Measurements from ENCODE around the gene CD28.
A peak's percentile ranks its signal among the peaks of the same experiment; 100 is the strongest.

The CD28 gene

GRCh38 chr2:203685081-203685621 is 21.3 kb upstream of the CD28 start:
- no peak overlapping the region for H3K4me3 ChIP-seq (ENCODE audit: low read length)
- no peak for TF ChIP-seq CTCF (conservative IDR thresholded peaks at IDR 0.05; ENCODE audit: low read length)
- peak; percentile 99 for DNase-seq (ENCODE audit: low read depth)

- peak; percentile 13 for DNase-seq (ENCODE audit: low read depth)
- TF ChIP-seq CTCF (conservative IDR thresholded peaks at IDR 0.05; ENCODE audit: low read length): no peak
These were observed 20.5 kb upstream of the CD28 start for GRCh38 chr2:203685789-203686420.

GRCh38 chr2:203687165-203687564 is 19.3 kb upstream of the CD28 start:
- TF ChIP-seq CTCF (conservative IDR thresholded peaks at IDR 0.05; ENCODE audit: low read length): no peak
- no peak overlapping the region for H3K4me3 ChIP-seq (ENCODE audit: low read length)

More at GRCh38 chr2:203685789-203686420, 20.5 kb upstream of the CD28 start:
- H3K4me3 ChIP-seq (ENCODE audit: low read length): no peak overlapping the region

GRCh38 chr2:203688798-203689197 is 17.6 kb upstream of the CD28 start:
- peak; percentile 94 for DNase-seq (ENCODE audit: low read depth)
- no peak overlapping the region for H3K4me3 ChIP-seq (ENCODE audit: low read length)
- no peak for TF ChIP-seq CTCF (conservative IDR thresholded peaks at IDR 0.05; ENCODE audit: low read length)

More at GRCh38 chr2:203687165-203687564, 19.3 kb upstream of the CD28 start:
- no peak for DNase-seq (ENCODE audit: low read depth)

GRCh38 chr2:203689426-203690116 is 16.9 kb upstream of the CD28 start:
- TF ChIP-seq CTCF (conservative IDR thresholded peaks at IDR 0.05; ENCODE audit: low read length): no peak
- no peak for DNase-seq (ENCODE audit: low read depth)
- no peak overlapping the region for H3K4me3 ChIP-seq (ENCODE audit: low read length)

GRCh38 chr2:203690117-203690431 is 16.4 kb upstream of the CD28 start:
- no peak overlapping the region for H3K4me3 ChIP-seq (ENCODE audit: low read length)
- no peak for DNase-seq (ENCODE audit: low read depth)
- TF ChIP-seq CTCF (conservative IDR thresholded peaks at IDR 0.05; ENCODE audit: low read length): no peak

Measured in AG10803 (cell line).